ENCODE measurements around the gene TAL2. TPM values are rescaled to one million over a fixed set of nuclear protein-coding genes. Genes with fewer than 3 reads are reported as not detected.

TAL2 gene
- total and polyA plus RNA-seq, 9 of the 15 experiments (the other 6 are each of a cell fraction or from before 2014, with no cell fraction given): 0.21 to 3.7 (median 1.1) TPM; not detected in 1

DNA sequence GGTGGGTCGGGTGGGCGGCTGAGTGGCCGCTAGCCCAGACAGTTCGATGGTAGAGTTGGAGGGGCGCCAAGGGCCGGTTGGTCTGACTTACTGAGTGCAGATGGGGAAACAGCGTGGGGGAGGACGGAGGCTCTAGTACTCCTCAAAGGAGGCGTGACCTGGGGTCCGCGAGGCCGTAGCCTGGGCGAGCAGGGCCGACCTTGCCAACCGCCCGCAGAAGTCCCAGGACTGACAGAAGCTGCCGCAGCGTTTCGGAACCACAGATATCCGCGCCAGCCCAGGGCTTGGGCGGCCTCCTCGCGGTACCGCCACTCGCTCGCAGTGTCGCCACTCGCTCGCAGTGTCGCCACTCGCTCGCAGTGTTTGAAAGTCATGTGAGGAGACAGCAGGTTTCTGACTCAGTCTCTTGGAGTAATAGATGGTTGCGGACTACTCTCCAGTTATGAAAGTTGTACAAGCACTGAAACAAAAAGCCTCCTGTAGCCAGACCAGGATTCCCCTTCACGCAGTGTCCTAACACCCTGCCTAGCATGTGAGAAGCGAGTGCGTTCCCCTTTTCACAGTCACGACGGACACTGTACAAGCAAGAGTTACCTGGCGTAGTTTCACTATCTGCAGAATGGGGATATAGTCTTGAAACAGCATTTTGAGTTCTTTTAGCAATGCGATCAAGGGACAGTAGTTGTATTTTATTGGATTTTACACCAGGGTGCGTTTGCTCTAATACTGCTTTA is 32.8 kb downstream of the TAL2 start (continued):
- TF ChIP-seq, protein P1, sequence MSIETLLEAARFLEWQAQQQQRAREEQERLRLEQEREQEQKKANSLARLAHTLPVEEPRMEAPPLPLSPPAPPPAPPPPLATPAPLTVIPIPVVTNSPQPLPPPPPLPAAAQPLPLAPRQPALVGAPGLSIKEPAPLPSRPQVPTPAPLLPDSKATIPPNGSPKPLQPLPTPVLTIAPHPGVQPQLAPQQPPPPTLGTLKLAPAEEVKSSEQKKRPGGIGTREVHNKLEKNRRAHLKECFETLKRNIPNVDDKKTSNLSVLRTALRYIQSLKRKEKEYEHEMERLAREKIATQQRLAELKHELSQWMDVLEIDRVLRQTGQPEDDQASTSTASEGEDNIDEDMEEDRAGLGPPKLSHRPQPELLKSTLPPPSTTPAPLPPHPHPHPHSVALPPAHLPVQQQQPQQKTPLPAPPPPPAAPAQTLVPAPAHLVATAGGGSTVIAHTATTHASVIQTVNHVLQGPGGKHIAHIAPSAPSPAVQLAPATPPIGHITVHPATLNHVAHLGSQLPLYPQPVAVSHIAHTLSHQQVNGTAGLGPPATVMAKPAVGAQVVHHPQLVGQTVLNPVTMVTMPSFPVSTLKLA (conservative IDR thresholded peaks at IDR 0.05): peak; percentile 44 to 83; a peak in 2 of 4 replicates
- 0 out of 2 replicates have a peak, but pooled peaks have one; percentile 47 for TF ChIP-seq SMARCA4 (IDR thresholded peaks at IDR 0.05)
- TF ChIP-seq CHD1 (IDR thresholded peaks at IDR 0.05; ENCODE audit: low read length): peak; percentile 45
- no peak for TF ChIP-seq SRF (CRISPR knock-in tag; IDR thresholded peaks at IDR 0.05)
- 0 out of 2 replicates have a peak, but pooled peaks have one; percentile 34 for TF ChIP-seq GABPB2 (CRISPR knock-in tag; conservative IDR thresholded peaks at IDR 0.05)
- TF ChIP-seq RBM25 (IDR thresholded peaks at IDR 0.05; ENCODE audit: low read depth, low read length, severe bottlenecking): peak; percentile 99
- TF ChIP-seq, protein P2, sequence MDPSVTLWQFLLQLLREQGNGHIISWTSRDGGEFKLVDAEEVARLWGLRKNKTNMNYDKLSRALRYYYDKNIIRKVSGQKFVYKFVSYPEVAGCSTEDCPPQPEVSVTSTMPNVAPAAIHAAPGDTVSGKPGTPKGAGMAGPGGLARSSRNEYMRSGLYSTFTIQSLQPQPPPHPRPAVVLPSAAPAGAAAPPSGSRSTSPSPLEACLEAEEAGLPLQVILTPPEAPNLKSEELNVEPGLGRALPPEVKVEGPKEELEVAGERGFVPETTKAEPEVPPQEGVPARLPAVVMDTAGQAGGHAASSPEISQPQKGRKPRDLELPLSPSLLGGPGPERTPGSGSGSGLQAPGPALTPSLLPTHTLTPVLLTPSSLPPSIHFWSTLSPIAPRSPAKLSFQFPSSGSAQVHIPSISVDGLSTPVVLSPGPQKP (CRISPR knock-in tag; IDR thresholded peaks at IDR 0.05): no peak
- no peak for TF ChIP-seq MYBL2 (IDR thresholded peaks at IDR 0.05; ENCODE audit: low read depth)
- TF ChIP-seq MYBL2 (CRISPR knock-in tag; IDR thresholded peaks at IDR 0.05; ENCODE audit: borderline replicate concordance): no peak
- TF ChIP-seq ZNF282 (CRISPR knock-in tag; IDR thresholded peaks at IDR 0.05): no peak
- no peak for TF ChIP-seq MCM2 (IDR thresholded peaks at IDR 0.05; ENCODE audit: low read depth)
- TF ChIP-seq SMARCE1 (IDR thresholded peaks at IDR 0.05): peak; percentile 24; the same call in 1 of the 2 replicates
- TF ChIP-seq FOXA1 (IDR thresholded peaks at IDR 0.05; ENCODE audit: borderline replicate concordance): no peak
- TF ChIP-seq U2AF2 (optimal IDR thresholded peaks at IDR 0.05; ENCODE audit: low read depth, low read length): no peak
- TF ChIP-seq, protein P3, sequence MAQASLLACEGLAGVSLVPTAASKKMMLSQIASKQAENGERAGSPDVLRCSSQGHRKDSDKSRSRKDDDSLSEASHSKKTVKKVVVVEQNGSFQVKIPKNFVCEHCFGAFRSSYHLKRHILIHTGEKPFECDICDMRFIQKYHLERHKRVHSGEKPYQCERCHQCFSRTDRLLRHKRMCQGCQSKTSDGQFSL (CRISPR knock-in tag; IDR thresholded peaks at IDR 0.05): no peak
- TF ChIP-seq, protein P3 (tag; IDR thresholded peaks at IDR 0.05): 0 out of 4 replicates have a peak, but pooled peaks of 1 of the 2 experiments have one; percentile 10
- TF ChIP-seq FOSL1 (tag; conservative IDR thresholded peaks at IDR 0.05): 0 out of 2 replicates have a peak, but pooled peaks have one; percentile 40
- peak; percentile 72; the same call in 1 of the 2 replicates for TF ChIP-seq NFIC (IDR thresholded peaks at IDR 0.05)
- TF ChIP-seq MTA3 (IDR thresholded peaks at IDR 0.05; ENCODE audit: borderline replicate concordance): peak; percentile 43; the same call in 1 of the 2 replicates
- TF ChIP-seq ARID2 (IDR thresholded peaks at IDR 0.05): no peak
- TF ChIP-seq ZNF12 (CRISPR knock-in tag; IDR thresholded peaks at IDR 0.05): no peak
- TF ChIP-seq ZBED1 (IDR thresholded peaks at IDR 0.05): peak; percentile 88
- TF ChIP-seq, protein P4, sequence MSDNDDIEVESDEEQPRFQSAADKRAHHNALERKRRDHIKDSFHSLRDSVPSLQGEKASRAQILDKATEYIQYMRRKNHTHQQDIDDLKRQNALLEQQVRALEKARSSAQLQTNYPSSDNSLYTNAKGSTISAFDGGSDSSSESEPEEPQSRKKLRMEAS (CRISPR knock-in tag; IDR thresholded peaks at IDR 0.05): peak; percentile 79
- no peak for TF ChIP-seq FOXJ3 (CRISPR knock-in tag; IDR thresholded peaks at IDR 0.05)
- no peak for TF ChIP-seq TSC22D4 (tag; IDR thresholded peaks at IDR 0.05)
- TF ChIP-seq HNRNPLL (IDR thresholded peaks at IDR 0.05; ENCODE audit: low read depth, low read length, poor library complexity, severe bottlenecking): peak; percentile 72
- no peak for TF ChIP-seq CHCHD3 (CRISPR knock-in tag; IDR thresholded peaks at IDR 0.05)

All from K562 (cell line).